Stimulated activated CD8-positive, alpha-beta memory T cell treated with anti-CD3 and anti-CD28 coated beads, Interleukin-2, amount 100 ng/mL, for 48 hours (primary cell): ENCODE measurements around the gene PLA2G2F.

ENCODE experiments used
- DNase-seq, 2 donors: peaks; one replicate each; pipeline ENCODE4 v3.0.0-alpha.2; 2020; ENCODE audit warnings: low read depth in 2 of 2

PLA2G2F gene

GRCh38 chr1:20142001-20142710, 3.0 kb downstream of the PLA2G2F start:
- no peak for DNase-seq

- no peak for DNase-seq
Measured at GRCh38 chr1:20143318-20143717, 4.2 kb downstream of the PLA2G2F start.

- no peak for DNase-seq
Measured at GRCh38 chr1:20143734-20144565, 4.8 kb downstream of the PLA2G2F start.

- no peak for DNase-seq
Measured at GRCh38 chr1:20147846-20148570, 8.9 kb downstream of the PLA2G2F start.

DNA sequence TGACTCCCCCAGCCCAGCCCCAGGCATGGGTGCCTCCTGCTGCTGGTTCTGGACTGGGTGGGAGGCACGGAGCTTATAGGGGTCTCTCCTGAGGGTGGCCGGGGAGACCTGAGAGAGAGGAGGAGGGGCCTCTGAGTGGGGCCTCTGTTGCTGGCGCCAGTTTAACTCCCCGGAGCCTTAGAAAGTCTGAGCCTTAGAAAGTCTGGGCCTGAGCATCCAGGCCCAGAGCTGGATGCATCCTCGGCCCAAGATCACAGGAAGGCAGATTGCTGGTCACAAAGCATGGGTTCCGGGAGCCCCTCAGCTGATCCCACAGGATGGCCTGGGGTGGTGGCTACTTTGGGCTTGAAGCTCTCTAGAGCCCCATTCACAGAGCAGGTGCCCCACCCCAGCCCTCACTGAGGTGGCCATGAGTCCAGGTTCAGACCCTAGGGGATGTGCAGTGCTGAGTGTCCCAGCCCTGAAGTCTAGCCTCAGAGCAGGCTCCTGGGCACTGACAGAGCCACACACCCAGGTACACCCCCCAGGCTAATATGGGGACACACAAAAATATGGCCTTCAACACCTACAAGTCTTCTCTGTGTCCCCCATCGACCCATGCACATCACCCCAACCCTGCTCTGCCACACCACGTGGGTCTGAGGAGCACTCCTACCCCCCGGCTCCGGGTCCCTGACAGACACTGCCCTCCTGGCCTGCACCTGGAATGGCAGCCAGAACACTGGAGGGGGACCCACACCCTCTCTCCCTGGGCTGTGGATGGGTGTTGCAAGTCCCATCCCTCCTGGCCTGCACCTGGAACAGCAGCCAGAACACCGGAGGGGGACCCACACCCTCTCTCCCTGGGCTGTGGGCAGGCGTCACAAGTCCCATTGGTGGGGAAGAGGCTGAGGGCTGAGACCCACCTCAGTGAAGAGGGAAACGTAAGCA, 9.7 kb downstream of the PLA2G2F start:
- DNase-seq, result no peak

DNA sequence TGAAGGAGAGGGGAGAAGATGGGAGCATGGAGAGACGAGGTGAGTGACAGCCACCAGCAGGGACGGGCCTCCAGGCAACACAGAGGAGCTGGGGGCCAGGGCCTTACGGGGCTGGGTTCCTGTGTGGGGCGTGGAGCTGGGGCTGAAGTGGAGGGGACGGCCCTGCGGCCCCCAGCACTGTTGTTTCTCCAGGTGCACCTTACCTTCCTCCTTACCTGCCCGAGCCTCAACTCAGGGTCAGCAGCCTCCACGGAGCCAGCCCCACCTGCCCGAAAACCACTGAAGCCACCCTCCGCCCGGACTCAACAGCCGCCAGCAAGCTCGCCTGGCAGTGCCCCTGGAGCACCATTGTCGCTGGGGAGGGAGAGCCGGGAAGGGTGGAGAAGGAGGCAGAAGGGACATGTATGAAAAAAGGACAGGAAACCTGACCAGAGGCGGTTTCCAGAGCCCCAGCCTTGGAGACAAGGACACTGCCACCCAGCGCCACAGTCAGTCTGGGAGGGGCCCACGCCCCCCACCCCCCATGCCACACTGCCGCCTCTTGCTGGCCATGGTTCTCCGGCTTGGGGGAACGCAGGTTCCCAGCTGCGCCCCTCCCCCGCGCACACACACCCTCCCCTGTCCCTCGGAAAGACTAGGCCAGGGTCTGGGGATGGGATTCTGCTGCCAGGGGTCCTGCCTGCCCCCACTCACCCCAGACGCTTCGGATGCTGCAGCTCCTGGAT, 10.6 kb downstream of the PLA2G2F start:
- no peak for DNase-seq

DNA sequence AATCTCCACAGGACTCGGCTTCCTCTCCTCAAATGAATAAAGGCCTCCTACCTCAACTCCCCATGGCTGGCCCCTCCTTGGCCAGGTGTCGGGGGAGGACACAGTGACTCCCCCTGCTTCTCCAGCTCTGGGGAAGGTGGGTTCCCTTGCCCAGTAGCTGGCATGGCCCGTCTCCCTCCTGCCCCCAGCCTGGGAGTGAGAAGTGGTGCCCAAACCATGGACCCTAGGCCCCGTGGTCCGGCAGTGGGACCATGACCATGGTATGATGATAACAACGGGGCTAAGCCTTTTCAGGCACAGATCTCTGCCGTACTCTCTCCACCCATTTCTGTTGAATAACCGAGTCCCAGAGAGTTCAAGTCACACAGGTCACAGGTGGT, 11.2 kb downstream of the PLA2G2F start:
- DNase-seq, result no peak

DNA sequence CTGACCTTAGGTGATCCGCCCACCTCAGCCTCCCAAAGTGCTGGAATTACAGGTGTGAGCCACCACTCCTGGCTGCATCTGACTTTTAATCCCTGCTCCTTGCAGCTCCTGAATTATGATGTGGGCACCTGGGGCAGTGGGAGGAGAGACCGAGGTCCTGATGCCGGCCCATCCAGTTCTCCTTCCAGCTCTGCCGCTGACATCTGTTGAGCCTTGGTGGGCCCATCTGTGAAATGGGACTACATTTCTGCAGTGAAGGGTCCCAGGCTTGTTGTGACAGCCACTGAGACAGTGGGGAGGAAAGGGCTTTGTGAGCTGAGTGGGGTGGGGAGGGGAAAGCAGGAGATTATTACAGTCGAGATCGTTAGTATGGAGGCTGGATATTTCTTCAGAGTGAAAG, 11.8 kb downstream of the PLA2G2F start:
- no peak for DNase-seq

DNA sequence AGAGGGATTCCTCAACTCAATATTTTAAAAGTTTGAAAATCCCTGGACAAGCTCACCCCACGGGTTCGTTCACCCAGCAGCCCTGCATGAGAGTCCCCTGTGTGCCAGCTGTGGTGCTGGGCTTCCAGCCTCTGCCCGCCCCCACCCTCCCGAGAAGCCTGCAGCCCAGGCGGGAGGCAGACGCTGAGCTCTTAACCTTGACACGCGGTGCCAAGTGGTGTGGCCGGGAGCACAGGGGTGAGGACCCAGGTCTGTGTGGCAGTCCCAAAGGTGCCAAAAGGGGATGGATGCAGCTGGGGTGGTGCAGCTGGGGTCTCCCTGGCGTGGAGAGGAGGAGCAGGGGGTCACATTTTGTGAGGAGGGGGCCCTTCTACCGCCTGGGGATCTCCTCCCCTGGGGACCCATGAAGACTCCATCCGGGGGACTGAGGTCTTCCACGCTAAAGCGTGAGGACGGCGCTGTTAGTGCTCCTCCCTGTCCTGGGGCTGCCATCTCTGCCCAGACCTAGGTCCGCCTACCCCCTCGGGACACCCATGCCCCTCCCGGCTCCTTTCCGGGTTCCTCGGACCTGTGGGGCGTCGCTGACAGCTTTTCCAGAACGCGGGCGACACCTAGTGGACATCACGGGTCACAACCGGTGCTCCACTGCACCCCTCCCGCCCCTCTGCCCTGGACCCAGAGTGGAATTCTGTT, 12.9 kb downstream of the PLA2G2F start:
- DNase-seq, result peak; percentile 57 to 72

DNA sequence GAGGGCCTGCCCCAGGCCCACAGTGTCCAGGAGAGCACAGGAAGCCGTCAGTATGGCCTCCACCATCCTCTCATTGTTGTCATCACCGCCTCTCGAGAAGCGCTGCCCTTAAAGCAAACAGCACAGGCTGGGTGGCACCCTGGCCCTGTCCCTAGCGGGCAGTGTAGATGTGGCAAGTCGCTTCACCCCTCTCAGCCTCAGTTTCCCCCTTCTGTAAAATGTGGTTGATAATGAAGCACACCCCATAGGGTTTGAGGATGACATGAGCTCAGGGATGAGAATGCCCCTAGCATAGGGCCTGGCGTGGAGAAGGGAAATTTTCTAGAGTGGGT, 13.4 kb downstream of the PLA2G2F start:
- no peak for DNase-seq

GRCh38 chr1:20153000-20153418, 13.9 kb downstream of the PLA2G2F start:
- no peak for DNase-seq

DNA sequence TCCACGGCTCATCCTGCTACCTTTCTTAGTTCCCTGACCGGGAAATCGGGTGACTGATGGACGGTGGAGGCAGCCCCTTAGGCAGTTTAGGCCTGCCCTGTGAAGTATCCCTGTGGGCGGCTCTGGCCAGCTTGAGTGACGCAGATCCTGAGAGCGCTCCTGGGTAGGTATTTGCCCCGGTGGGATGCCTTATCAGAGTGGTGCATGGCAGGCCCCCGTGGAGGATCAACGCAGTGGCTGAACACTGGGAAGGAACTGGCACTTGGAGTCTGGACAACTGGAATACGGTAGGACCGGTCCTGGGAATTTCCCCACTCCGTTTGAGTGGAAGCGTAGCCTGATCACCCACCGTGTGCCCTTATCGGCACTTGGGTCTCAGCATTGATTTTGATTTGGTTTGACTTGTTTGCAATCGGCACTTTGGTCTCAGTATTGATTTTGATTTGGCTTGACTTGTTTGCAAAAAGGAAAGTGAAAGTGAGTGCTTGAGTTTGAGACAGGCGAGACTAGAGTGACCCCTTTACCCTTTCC, 15.2 kb downstream of the PLA2G2F start:
- DNase-seq, result no peak

DNA sequence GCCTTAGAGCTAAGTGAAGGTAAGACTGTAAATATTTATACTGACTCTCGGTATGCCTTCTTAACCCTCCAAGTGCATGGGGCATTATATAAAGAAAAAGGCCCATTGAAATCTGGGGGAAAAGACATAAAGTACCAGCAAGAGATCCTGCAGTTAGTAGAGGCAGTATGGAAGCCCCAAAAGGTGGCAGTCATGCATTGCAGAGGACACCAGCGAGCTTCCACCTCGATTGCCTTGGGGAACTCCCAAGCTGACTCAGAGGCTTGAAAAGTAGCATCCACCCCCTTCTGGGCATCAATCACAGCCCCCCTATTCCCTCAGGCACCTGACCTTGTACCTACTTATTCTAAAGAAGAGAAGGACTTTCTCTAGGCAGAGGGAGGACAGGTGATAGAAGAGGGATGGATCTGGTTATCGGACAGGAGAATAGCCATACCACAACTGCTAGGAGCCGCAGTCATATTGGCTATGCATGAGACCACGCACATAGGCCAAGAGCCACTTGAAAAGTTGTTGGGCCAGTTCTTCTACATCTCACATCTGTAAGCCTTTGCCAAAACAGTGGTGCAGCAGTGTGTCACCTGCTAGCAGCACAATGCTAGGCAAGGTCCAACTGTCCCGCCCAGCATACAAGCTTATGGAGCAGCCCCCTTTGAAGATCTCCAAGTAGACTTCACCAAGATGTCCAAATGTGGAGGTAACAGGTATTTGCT, 19.4 kb downstream of the PLA2G2F start:
- DNase-seq, result no peak

GRCh38 chr1:20160034-20160433, 20.9 kb downstream of the PLA2G2F start:
- DNase-seq, result no peak

- DNase-seq, result no peak
Measured at GRCh38 chr1:20164694-20165202, 25.6 kb downstream of the PLA2G2F start.

GRCh38 chr1:20165522-20165951, 26.4 kb downstream of the PLA2G2F start:
- no peak for DNase-seq

DNA sequence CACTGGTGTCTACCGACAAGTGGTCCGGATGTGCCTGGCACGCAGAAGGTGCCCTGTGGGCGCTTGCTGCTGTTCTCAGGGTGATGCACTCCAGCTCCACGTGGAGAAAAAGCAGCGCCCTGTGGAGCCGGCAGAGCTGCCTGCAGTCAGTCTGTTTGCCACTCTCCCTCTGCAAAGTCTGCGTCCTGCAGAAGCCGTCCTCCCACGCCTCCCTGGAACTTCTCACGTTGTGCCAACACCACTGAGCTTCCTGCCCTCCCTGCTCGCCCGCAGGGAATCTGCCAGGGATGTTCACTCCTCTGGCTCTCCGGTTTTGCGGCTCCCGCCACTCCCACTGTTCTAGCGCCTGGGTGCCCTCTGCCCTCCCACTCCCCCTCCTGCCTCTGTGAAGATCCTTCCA, 26.9 kb downstream of the PLA2G2F start:
- DNase-seq, result no peak

- DNase-seq, result no peak
Measured at GRCh38 chr1:20167126-20167525, 28.0 kb downstream of the PLA2G2F start.
